Retinal pigment epithelial cell (primary cell): ENCODE data around the gene MYBBP1A.

Source experiments
- DNase-seq: peaks from one replicate; pipeline ENCODE4 v3.0.0-alpha.2; 2010; ENCODE audit warnings: low read depth
- H3K4me3 ChIP-seq: 2 replicates; pipeline ENCODE4 v1.5.1; 2011; ENCODE audit warnings: mild to moderate bottlenecking, low read length, control low read depth, moderate library complexity
- TF ChIP-seq, protein P1 (sequence below): conservative IDR thresholded peaks from 2 replicates; pipeline ENCODE4 v1.5.1; 2011; ENCODE audit warnings: low read depth, low read length, control low read depth, inconsistent platforms

Gene MYBBP1A

DNA sequence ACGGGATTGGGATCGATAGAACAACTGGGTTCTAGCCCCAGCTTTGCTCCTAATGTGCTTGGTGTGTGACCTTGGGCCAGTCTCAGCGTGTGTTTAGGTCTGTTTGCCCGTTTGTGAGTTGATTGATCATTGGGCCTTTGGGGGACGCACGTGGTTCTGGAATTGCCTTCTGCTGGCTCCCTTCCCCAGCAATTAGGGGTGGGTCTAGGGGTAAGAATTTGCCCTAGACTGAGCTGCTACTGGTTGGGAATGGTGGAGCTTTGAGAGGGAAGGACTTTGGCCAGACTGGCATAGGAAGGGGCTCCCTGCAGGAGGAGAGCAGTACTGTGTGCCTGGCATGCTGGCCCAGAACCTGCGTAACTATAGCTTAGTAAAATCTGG is 55.0 kb downstream of the MYBBP1A start:
- TF ChIP-seq, protein P1, sequence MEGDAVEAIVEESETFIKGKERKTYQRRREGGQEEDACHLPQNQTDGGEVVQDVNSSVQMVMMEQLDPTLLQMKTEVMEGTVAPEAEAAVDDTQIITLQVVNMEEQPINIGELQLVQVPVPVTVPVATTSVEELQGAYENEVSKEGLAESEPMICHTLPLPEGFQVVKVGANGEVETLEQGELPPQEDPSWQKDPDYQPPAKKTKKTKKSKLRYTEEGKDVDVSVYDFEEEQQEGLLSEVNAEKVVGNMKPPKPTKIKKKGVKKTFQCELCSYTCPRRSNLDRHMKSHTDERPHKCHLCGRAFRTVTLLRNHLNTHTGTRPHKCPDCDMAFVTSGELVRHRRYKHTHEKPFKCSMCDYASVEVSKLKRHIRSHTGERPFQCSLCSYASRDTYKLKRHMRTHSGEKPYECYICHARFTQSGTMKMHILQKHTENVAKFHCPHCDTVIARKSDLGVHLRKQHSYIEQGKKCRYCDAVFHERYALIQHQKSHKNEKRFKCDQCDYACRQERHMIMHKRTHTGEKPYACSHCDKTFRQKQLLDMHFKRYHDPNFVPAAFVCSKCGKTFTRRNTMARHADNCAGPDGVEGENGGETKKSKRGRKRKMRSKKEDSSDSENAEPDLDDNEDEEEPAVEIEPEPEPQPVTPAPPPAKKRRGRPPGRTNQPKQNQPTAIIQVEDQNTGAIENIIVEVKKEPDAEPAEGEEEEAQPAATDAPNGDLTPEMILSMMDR, result peak; percentile 30
- H3K4me3 ChIP-seq, result peak overlapping the region; percentile 91
- no peak for DNase-seq

DNA sequence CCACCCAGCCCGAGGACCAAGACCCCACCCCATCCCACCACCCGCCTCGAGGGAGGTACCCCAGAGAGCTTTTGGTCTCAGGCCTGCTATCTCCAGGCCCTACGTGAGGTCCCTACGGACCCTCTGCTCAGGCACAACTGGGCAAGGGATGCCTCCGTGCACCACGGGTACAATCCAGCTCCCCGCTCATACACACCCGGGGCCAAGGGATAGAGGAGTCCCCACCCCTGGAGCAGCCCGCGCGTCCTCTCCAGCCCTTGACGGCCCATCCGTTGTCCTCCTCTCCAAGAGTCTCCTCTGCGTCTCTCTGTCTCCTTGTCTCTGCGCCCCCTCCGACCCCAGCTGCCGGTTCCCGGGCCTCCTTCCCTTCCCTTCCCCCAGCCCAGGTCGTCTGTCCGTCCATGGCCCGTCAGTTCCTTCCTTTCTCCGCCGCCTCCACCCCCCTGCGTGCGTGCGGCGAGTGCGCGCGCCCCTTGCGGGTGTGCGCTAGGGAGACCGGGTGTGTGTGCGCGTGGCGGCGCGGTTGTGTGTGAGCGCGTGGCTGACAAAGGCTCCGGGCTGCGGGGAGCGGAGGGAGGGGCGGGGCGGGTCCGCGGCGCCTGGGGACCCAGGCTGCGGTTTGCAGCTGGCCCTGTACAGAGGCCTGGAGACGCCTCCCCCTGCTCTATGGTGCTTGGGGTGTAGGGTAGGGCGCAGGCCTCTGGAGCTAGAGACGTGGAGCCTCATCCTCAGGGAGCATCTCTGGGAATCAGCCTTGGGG is 55.6 kb downstream of the MYBBP1A start:
- TF ChIP-seq, protein P1, result no peak
- no peak for DNase-seq
- peak overlapping the region; percentile 91 for H3K4me3 ChIP-seq

DNA sequence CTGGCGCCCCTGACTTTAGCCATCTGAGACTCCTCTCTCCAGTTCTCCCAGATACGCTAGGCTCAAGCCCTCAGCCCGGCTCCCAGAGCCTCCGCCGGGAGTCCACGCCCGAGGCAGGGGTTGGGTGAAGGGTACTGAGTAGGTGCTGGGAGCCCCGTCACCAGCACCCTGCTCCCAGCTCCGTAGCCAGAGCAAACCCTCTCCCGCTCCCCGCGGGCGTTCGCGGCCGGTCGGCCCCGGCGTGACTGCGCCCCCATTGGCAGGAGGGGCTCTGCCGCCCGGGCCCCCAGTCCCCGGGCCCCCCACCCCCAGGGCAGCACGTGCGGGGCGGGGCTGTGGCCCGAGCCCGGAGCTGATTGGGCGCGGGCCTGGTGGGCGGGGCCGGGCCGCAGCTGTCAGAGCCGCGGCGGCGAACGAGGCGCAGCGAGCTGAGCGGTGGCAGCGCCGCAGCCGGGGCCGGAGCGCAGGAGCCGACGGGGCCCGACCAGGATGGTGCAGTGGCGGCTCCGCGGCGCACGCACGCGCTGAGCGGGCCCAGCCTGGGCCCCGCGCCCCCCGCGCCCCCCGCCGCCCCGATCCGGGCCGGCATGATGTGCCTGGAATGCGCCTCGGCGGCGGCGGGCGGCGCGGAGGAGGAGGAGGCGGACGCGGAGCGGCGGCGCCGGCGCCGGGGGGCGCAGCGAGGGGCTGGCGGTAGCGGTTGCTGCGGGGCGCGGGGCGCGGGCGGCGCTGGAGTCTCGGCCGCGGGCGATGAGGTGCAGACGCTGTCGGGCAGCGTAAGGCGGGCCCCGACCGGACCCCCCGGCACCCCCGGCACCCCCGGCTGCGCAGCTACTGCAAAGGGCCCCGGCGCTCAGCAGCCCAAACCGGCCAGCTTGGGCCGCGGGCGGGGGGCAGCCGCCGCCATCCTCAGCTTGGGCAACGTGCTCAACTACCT is 56.5 kb downstream of the MYBBP1A start, which contains the start of gene SPNS2:
Gene SPNS2, plus strand, starts transcription at position 421 of the 937 bp plus-strand sequence. Its CDS starts 167 bp downstream, at position 588.
- TF ChIP-seq, protein P1, result no peak
- peak within 1 kb of the TSS; percentile 91 for H3K4me3 ChIP-seq
- no peak for DNase-seq

- TF ChIP-seq, protein P1, result no peak
- peak overlapping the region; percentile 40 for H3K4me3 ChIP-seq
- DNase-seq, result peak; percentile 88
Measured at GRCh38 chr17:4497101-4497824, 57.9 kb downstream of the MYBBP1A start.

GRCh38 chr17:4492721-4493561 is 62.2 kb downstream of the MYBBP1A start:
- H3K4me3 ChIP-seq, result no peak overlapping the region
- no peak for DNase-seq
- TF ChIP-seq, protein P1, result no peak

GRCh38 chr17:4490637-4491061 is 64.5 kb downstream of the MYBBP1A start:
- no peak overlapping the region for H3K4me3 ChIP-seq
- no peak for DNase-seq
- TF ChIP-seq, protein P1, result no peak
